PC-9 (cell line): ENCODE data around the gene CCL19. TPM values are rescaled to one million over a fixed set of nuclear protein-coding genes. Genes with fewer than 3 reads are reported as not detected.
A peak's percentile ranks its signal among the peaks of the same experiment; 100 is the strongest.

Experiments
- BruUV-seq: library from RNA; stranded (reverse); fragments of 400-500 nt; replicated peaks from 2 replicates; lab custom pipeline; 2021; lab: Mats Ljungman, UMichigan
- CTCF ChIA-PET: fragments of 300-600 bp; sonication (Branson Sonifier 250); formaldehyde crosslinking; loops from one replicate; lab custom pipeline; 2022; ENCODE audit warnings: antibody characterized with exemption; lab: Charles Lee
- POLR2A ChIA-PET: fragments of 300-600 bp; sonication (Branson Sonifier 250); formaldehyde crosslinking; loops from one replicate; lab custom pipeline; 2022; ENCODE audit warnings: antibody characterized with exemption; ENCODE audit not compliant: unreplicated experiment; lab: Charles Lee
- DNase-seq, 2 experiments: peaks; one replicate each; pipeline versions ENCODE4 v3.0.0 to v3.0.0-alpha.2; 2015 to 2022; ENCODE audit warnings: mixed read lengths in 1 of 2
- H2AFZ ChIP-seq: fragments of 200-600 bp; sonication (generic); 2 replicates; pipeline ENCODE4 v1.8.1; 2017; ENCODE audit warnings: antibody characterized with exemption
- H3F3A ChIP-seq: fragments of 200-600 bp; sonication (generic); 2 replicates; pipeline ENCODE4 v1.8.1; 2017; ENCODE audit warnings: antibody characterized with exemption, mild to moderate bottlenecking, low read depth; ENCODE audit not compliant: insufficient read depth
- H3K27ac ChIP-seq: fragments of 200-600 bp; sonication (generic); 2 replicates; pipeline ENCODE4 v1.6.1; 2016; ENCODE audit warnings: mixed run types
- H3K27me3 ChIP-seq: fragments of 200-600 bp; sonication (generic); 2 replicates; pipeline ENCODE4 v1.6.1; 2016; ENCODE audit warnings: low read depth, mixed run types; ENCODE audit not compliant: insufficient read depth
- H3K36me3 ChIP-seq: fragments of 200-600 bp; sonication (generic); 2 replicates; pipeline ENCODE4 v1.6.1; 2016; ENCODE audit warnings: low read depth, mixed run types
- H3K4me1 ChIP-seq: fragments of 200-600 bp; sonication (generic); replicated peaks from 2 replicates; pipeline ENCODE4 v1.6.1; 2016; ENCODE audit warnings: mixed run types; ENCODE audit not compliant: insufficient read depth
- H3K4me2 ChIP-seq: fragments of 200-600 bp; sonication (generic); 2 replicates; pipeline ENCODE4 v1.6.1; 2017; ENCODE audit warnings: mixed run types
- H3K4me3 ChIP-seq: fragments of 200-600 bp; sonication (generic); 2 replicates; pipeline ENCODE4 v1.6.1; 2016; ENCODE audit warnings: mixed run types
- H3K79me2 ChIP-seq: fragments of 200-600 bp; sonication (generic); 2 replicates; pipeline ENCODE4 v1.6.1; 2017; ENCODE audit warnings: low read depth, mixed run types
- H3K9me2 ChIP-seq: fragments of 200-600 bp; sonication (generic); 2 replicates; pipeline ENCODE4 v1.8.1; 2017; ENCODE audit warnings: mild to moderate bottlenecking; ENCODE audit not compliant: insufficient read depth
- H3K9me3 ChIP-seq: fragments of 200-600 bp; sonication (generic); 2 replicates; pipeline ENCODE4 v1.8.1; 2016; ENCODE audit warnings: low read depth; ENCODE audit not compliant: insufficient read depth
- H4K20me1 ChIP-seq: fragments of 200-600 bp; sonication (generic); 2 replicates; pipeline ENCODE4 v1.8.1; 2017; ENCODE audit not compliant: insufficient read depth
- CTCF ChIP-seq: fragments of 200-600 bp; sonication (generic); conservative IDR thresholded peaks from 2 replicates; pipeline ENCODE4 v1.6.1; 2017; ENCODE audit warnings: mixed run types, antibody characterized with exemption, mild to moderate bottlenecking, moderate library complexity
- EZH2 ChIP-seq: fragments of 200-600 bp; sonication (generic); IDR thresholded peaks from 2 replicates; pipeline ENCODE4 v1.8.0; 2017; ENCODE audit warnings: antibody characterized with exemption, low read depth
- intact Hi-C: fragments of 100-400 bp; cut with micrococcal nuclease; formaldehyde crosslinking; loops from one replicate; pipeline ENCODE4 v1.10.0; 2022; ENCODE audit not compliant: unreplicated experiment
- total RNA-seq: library from RNA; stranded (reverse); gene quantifications from 2 replicates; pipeline ENCODE4 v1.2.3, GENCODE V29; 2021

The CCL19 gene
- total RNA-seq, 1 experiment from 2014 or later: not detected

- no peak for DNase-seq
- H3K36me3 ChIP-seq: no peaks in the 10 kb centered on the region
- no TSS peak for BruUV-seq
- no peaks in the 10 kb centered on the region for H3K9me3 ChIP-seq
- H3K79me2 ChIP-seq: no peaks in the 10 kb centered on the region
- no peak overlapping the region for H3K4me3 ChIP-seq
- peaks cover 8% of the 10 kb centered on the region for H3K4me1 ChIP-seq
- H3K4me2 ChIP-seq: peak overlapping the region; percentile 74; the same call in 1 of the 2 replicates
- H3K27ac ChIP-seq: no peak overlapping the region
- intact Hi-C loops: no loop called here
- peaks cover 7% of the 10 kb centered on the region; the same call in 1 of the 2 replicates for H3F3A ChIP-seq
- no peaks in the 10 kb centered on the region for H3K27me3 ChIP-seq
- POLR2A ChIA-PET: no interaction called here
- H2AFZ ChIP-seq: no peak overlapping the region
- CTCF ChIA-PET: no interaction called here
- no peaks in the 10 kb centered on the region for H4K20me1 ChIP-seq
- no peaks in the 10 kb centered on the region for H3K9me2 ChIP-seq
- TF ChIP-seq CTCF: no peak
- no peak for TF ChIP-seq EZH2
These were observed 37.7 kb downstream of the CCL19 start for GRCh38 chr9:34653151-34654072.

GRCh38 chr9:34652602-34653000 is 38.5 kb downstream of the CCL19 start:
- Histone ChIP-seq H3K36me3 (no peaks in the 10 kb centered on the region), H3K4me2 (peak overlapping the region; percentile 74), H3K9me2 (no peaks in the 10 kb centered on the region), H3K27ac (no peak overlapping the region), H4K20me1 (no peaks in the 10 kb centered on the region), H2AFZ (no peak overlapping the region), H3F3A (peaks cover 7% of the 10 kb centered on the region; the same call in 1 of the 2 replicates), H3K27me3 (no peaks in the 10 kb centered on the region), H3K4me3 (peak overlapping the region; percentile 54; the same call in 1 of the 2 replicates), H3K4me1 (peaks cover 13% of the 10 kb centered on the region), H3K79me2 (peaks cover 7% of the 10 kb centered on the region; the same call in 1 of the 2 replicates), H3K9me3 (no peaks in the 10 kb centered on the region)
- TF ChIP-seq CTCF: no peak
- no peak for TF ChIP-seq EZH2
- POLR2A ChIA-PET: no interaction called here
- intact Hi-C loops: no loop called here
- no peak for DNase-seq
- CTCF ChIA-PET: no interaction called here
- no TSS peak for BruUV-seq

- intact Hi-C loops: no loop called here
- DNase-seq: peak; percentile 65 to 86
- H3K4me1 ChIP-seq: peaks cover 19% of the 10 kb centered on the region
- H3K27me3 ChIP-seq: no peaks in the 10 kb centered on the region
- no peak for TF ChIP-seq CTCF
- no peak for TF ChIP-seq EZH2
- peaks cover 10% of the 10 kb centered on the region; the same call in 1 of the 2 replicates for H3K79me2 ChIP-seq
- H2AFZ ChIP-seq: peak within 1 kb of the TSS; percentile 77
- peak within 1 kb of the TSS; percentile 54; the same call in 1 of the 2 replicates for H3K4me3 ChIP-seq
- no TSS peak for BruUV-seq
- no peaks in the 10 kb centered on the region for H3K9me2 ChIP-seq
- H4K20me1 ChIP-seq: no peaks in the 10 kb centered on the region
- no peaks in the 10 kb centered on the region for H3K9me3 ChIP-seq
- CTCF ChIA-PET: no interaction called here
- H3K4me2 ChIP-seq: peak within 1 kb of the TSS; percentile 74
- no peaks in the 10 kb centered on the region for H3K36me3 ChIP-seq
- H3K27ac ChIP-seq: 0 out of 2 replicates have a peak within 1 kb of the TSS, but pooled peaks have one; percentile 19
- H3F3A ChIP-seq: peaks cover 7% of the 10 kb centered on the region; the same call in 1 of the 2 replicates
- POLR2A ChIA-PET: interaction anchor here (0.6 kb wide), 1 partner anchor 1362 kb away, joined by 6 read pairs; the partner anchor contains the start of gene NFX1
These were observed 39.0 kb downstream of the CCL19 start, which contains the start of gene IL11RA for GRCh38 chr9:34651876-34652601. TSS of gene IL11RA (plus strand) at chr9:34652185. CDS start at chr9:34655218, 3,033 bp downstream.
